Lower leg skin (tissue), 4 donors: ENCODE measurements around the gene TANK. TPM values are rescaled to one million over a fixed set of nuclear protein-coding genes. Genes with fewer than 3 reads are reported as not detected.

ENCODE experiments used
- DNase-seq, 2 donors: peaks; one replicate each; pipeline ENCODE4 v3.0.0-alpha.2; 2019; ENCODE audit warnings: low spot score in 2 of 2
- H3K4me3 ChIP-seq: fragments of 200-600 bp; sonication (generic); 2 replicates; pipeline ENCODE4 v1.5.1; 2017; ENCODE audit warnings: mild to moderate bottlenecking, low read depth; ENCODE audit not compliant: poor library complexity, severe bottlenecking
- POLR2A ChIP-seq, 2 donors: fragments of 450-650 bp; IDR thresholded peaks; one replicate each; pipeline ENCODE4 v1.6.1; 2016 to 2017; ENCODE audit warnings: antibody characterized with exemption in 2 of 2, mild to moderate bottlenecking in 1 of 2, moderate library complexity in 1 of 2
- WGBS, 2 donors: methylation state at CpG; one replicate each; pipeline ENCODE4 v1.1.5; 2018; 5-methylcytosine and 5-hydroxymethylcytosine counted together
- intact Hi-C: fragments of 100-400 bp; cut with DNase I; formaldehyde crosslinking; loops from one replicate; pipeline ENCODE4 v1.15.0; 2023; ENCODE audit warnings: low total_unique reads
- total RNA-seq, 4 donors: library from RNA; depleted of rRNA; stranded (reverse); fragments of >200 nt; gene quantifications; one replicate each; pipeline ENCODE4 v1.1.0, GENCODE V29; 2016
- TF ChIP-seq, protein P1 (sequence below), 3 donors: fragments of 450-650 bp; IDR thresholded peaks; one replicate each; pipeline ENCODE4 v1.5.1; 2016; ENCODE audit warnings: antibody characterized with exemption in 3 of 3, mild to moderate bottlenecking in 3 of 3, moderate library complexity in 2 of 3

TANK gene
- total RNA-seq, 4 donors from 2014 or later, result 81.6 to 89.8 (median 88.0) TPM

DNA sequence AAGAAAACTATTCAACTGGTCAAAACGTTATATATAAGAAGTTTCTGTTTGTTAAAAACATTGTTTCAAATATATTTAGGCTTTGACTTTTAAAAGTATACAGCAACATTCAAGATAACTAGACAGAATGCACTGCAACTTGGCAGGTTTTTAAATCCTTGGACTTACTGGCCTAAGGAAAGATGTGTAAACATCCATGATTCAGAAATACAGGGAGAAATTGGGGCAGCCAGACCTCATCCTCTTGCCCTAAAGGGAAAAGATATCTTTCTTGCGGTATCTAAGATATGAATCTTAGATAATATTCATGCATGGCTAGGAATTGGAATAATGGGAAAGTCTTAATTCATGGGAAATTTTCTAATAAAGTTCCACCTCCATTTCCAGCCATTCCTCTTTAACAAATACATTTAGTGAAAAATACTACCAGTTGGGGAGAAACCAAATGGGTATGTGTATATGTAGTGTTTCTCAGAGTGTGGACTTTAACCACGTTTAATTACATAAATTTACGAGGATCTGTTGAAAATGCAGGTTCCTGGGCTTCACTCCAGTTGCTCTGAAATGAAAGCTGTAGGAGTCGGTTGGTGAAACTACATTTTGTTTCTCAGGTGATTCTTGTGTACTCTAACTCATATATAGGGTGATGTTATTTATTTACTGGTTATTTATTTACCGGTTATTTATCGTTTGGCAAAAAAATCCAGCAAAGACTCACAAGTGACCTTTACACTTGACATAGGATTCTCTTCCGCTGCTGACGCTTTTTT, 587 bp upstream of the TANK start:
- DNase-seq, result no peak
- WGBS, 2 donors, result 18 to 19% methylated on average over 9 of the region's 9 CpGs

DNA sequence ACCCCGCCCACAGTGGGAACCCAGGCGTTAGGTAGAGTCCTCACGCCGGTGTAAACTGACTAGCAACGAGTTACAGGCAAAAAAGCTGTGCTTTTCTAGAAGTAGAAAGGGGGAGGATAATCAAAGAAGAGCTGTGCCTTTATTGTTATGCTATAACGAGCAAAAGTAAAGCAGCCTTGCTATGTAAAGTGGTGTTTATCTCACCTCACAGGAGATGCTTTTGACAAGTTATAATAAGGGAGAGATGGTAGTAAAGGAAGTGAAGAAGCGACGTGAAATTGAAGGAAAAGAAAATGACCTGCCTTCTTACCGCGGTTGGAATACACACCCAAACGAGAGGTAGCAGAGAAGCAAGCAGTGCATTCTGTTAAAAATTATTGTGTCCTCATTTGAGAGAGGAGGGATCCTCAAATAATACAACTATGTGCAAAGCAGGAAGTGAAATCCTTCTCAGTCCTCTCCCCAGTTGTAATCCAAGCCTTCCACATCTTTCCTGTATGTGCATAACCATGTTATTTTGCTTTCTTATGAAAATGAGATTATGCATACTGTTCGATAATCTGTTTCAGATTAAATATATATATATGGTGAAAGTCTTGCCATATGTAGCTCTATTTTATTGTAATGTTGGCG, 962 bp downstream of the TANK start:
- TF ChIP-seq, protein P1, sequence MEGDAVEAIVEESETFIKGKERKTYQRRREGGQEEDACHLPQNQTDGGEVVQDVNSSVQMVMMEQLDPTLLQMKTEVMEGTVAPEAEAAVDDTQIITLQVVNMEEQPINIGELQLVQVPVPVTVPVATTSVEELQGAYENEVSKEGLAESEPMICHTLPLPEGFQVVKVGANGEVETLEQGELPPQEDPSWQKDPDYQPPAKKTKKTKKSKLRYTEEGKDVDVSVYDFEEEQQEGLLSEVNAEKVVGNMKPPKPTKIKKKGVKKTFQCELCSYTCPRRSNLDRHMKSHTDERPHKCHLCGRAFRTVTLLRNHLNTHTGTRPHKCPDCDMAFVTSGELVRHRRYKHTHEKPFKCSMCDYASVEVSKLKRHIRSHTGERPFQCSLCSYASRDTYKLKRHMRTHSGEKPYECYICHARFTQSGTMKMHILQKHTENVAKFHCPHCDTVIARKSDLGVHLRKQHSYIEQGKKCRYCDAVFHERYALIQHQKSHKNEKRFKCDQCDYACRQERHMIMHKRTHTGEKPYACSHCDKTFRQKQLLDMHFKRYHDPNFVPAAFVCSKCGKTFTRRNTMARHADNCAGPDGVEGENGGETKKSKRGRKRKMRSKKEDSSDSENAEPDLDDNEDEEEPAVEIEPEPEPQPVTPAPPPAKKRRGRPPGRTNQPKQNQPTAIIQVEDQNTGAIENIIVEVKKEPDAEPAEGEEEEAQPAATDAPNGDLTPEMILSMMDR (IDR thresholded peaks at IDR 0.05), result no peak
- TF ChIP-seq POLR2A (IDR thresholded peaks at IDR 0.05), result no peak
- intact Hi-C loops, result no loop called here
- H3K4me3 ChIP-seq, result peak overlapping the region; percentile 97
- WGBS, 2 donors, result 6 to 8% methylated on average over 13 of the region's 13 CpGs
- DNase-seq, result no peak

More for the DNA sequence above, 587 bp upstream of the TANK start:
- no peak overlapping the region for H3K4me3 ChIP-seq
- intact Hi-C loops, result no loop called here
- TF ChIP-seq, protein P1 (IDR thresholded peaks at IDR 0.05), result no peak
- no peak for TF ChIP-seq POLR2A (IDR thresholded peaks at IDR 0.05)

DNA sequence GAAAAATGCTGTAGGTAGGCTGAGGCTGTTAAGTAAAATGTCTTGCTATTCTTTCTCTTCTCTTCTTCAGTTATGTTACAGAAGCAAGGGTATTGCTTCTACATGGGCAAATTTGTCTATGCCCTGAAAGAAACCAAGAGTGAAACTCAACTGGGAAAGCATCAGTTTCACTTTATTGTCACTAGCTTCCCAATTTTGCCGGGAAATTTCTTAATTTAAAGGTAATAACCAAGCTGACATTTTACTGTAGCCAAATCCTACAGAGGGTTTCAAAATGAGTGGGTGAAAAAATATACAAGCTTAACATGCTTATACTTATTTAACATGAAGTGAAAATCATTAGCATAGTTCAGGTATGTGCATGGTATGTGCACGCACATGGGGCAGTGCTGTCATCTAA, 3.2 kb downstream of the TANK start:
- WGBS, 2 donors, result 87 to 91% methylated on average over 2 of the region's 2 CpGs
- TF ChIP-seq, protein P1 (IDR thresholded peaks at IDR 0.05), result no peak
- TF ChIP-seq POLR2A (IDR thresholded peaks at IDR 0.05), result no peak
- no peak overlapping the region for H3K4me3 ChIP-seq

DNA sequence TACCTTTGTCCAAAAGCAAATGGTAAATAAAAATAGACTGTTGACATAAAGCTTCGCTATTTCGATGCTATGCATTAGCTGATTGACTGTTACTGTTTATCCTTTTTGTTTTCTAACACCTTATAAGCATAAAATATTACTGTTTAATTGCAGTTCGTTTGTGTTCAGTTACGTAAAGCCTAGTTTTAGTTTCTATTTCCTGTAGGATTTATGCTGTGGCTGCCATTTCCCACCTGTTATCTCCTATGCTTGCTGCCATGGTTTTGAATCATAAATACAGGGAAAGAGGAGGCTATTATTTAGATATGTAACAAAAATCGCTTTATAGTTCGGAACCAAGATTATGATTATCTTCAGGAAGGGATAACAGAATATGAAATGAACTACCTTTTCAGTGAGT, 3.9 kb downstream of the TANK start:
- 88 to 90% methylated on average over 6 of the region's 6 CpGs for WGBS, 2 donors
- intact Hi-C loops, result no loop called here
- H3K4me3 ChIP-seq, result no peak overlapping the region
- no peak for DNase-seq
- TF ChIP-seq, protein P1 (IDR thresholded peaks at IDR 0.05), result no peak
- TF ChIP-seq POLR2A (IDR thresholded peaks at IDR 0.05), result no peak

More for the DNA sequence above, 3.2 kb downstream of the TANK start:
- DNase-seq, result no peak
- intact Hi-C loops, result no loop called here

DNA sequence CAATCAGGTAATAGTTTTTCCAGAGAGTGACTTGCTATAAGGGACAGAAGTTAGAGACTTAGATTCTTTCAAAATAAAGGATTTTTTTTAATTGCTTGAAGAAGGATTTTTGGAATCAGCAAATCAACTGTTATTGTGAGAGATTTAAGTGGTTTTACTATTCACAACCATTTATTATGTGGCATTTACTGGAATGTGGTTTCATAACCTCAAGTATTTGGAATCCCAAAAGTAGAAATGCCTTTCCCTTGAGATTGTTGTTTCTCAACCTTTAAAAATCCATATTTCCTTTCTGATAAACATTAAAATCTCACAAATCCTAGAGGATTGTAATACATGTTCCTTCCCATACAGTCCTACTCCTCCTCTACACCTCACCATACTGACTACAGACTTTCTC, 5.0 kb downstream of the TANK start:
- TF ChIP-seq, protein P1 (IDR thresholded peaks at IDR 0.05), result no peak
- no peak for TF ChIP-seq POLR2A (IDR thresholded peaks at IDR 0.05)
- H3K4me3 ChIP-seq, result no peak overlapping the region
- DNase-seq, result no peak
- intact Hi-C loops, result no loop called here
